RKO (cell line): ENCODE measurements around the gene OPHN1.
A peak's percentile ranks its signal among the peaks of the same experiment; 100 is the strongest.
"Not testable (repeated sequence)": the region's sequence is repeated elsewhere in the genome, so short reads cannot be mapped to it uniquely, and the experiment has no call there.

Source experiments
- DNase-seq: peaks from one replicate; pipeline ENCODE4 v3.0.0-alpha.2; 2016; ENCODE audit warnings: low spot score

Gene OPHN1

GRCh38 chrX:68355629-68355920 is 77.7 kb downstream of the OPHN1 start:
- no peak for DNase-seq

- no peak for DNase-seq
These were observed 78.2 kb downstream of the OPHN1 start for GRCh38 chrX:68354879-68355628.

GRCh38 chrX:68345025-68345424 is 88.3 kb downstream of the OPHN1 start:
- no peak for DNase-seq

GRCh38 chrX:68343551-68343950 is 89.7 kb downstream of the OPHN1 start:
- no peak for DNase-seq

GRCh38 chrX:68332201-68332731 is 101.0 kb downstream of the OPHN1 start:
- DNase-seq, result no peak

- not testable (repeated sequence) for DNase-seq
These were observed 106.5 kb downstream of the OPHN1 start for GRCh38 chrX:68326841-68327240.

- DNase-seq, result no peak
These were observed 125.5 kb downstream of the OPHN1 start for GRCh38 chrX:68307769-68308168.

GRCh38 chrX:68304602-68305001 is 128.7 kb downstream of the OPHN1 start:
- no peak for DNase-seq

- DNase-seq, result no peak
These were observed 133.4 kb downstream of the OPHN1 start for GRCh38 chrX:68299898-68300297.

GRCh38 chrX:68292471-68292870 is 140.8 kb downstream of the OPHN1 start:
- DNase-seq, result peak; percentile 29

- no peak for DNase-seq
These were observed 145.2 kb downstream of the OPHN1 start for GRCh38 chrX:68288127-68288526.

GRCh38 chrX:68287419-68287818 is 145.9 kb downstream of the OPHN1 start:
- DNase-seq, result no peak

- DNase-seq, result no peak
These were observed 146.3 kb downstream of the OPHN1 start for GRCh38 chrX:68286980-68287379.

GRCh38 chrX:68286076-68286475 is 147.2 kb downstream of the OPHN1 start:
- no peak for DNase-seq

GRCh38 chrX:68284281-68284904 is 148.9 kb downstream of the OPHN1 start:
- no peak for DNase-seq

GRCh38 chrX:68273887-68274286 is 159.4 kb downstream of the OPHN1 start:
- DNase-seq, result no peak

- not testable (repeated sequence) for DNase-seq
These were observed 168.5 kb downstream of the OPHN1 start for GRCh38 chrX:68264793-68265192.

GRCh38 chrX:68261060-68261672 is 172.1 kb downstream of the OPHN1 start:
- DNase-seq, result no peak

- no peak for DNase-seq
These were observed 176.3 kb downstream of the OPHN1 start for GRCh38 chrX:68256990-68257389.

- no peak for DNase-seq
These were observed 178.3 kb downstream of the OPHN1 start for GRCh38 chrX:68254738-68255645.

- DNase-seq, result no peak
These were observed 180.6 kb downstream of the OPHN1 start for GRCh38 chrX:68252664-68253063.

- DNase-seq, result no peak
These were observed 183.4 kb downstream of the OPHN1 start for GRCh38 chrX:68249903-68250302.
